ENCODE measurements around the gene CCDC86.

The CCDC86 gene

DNA sequence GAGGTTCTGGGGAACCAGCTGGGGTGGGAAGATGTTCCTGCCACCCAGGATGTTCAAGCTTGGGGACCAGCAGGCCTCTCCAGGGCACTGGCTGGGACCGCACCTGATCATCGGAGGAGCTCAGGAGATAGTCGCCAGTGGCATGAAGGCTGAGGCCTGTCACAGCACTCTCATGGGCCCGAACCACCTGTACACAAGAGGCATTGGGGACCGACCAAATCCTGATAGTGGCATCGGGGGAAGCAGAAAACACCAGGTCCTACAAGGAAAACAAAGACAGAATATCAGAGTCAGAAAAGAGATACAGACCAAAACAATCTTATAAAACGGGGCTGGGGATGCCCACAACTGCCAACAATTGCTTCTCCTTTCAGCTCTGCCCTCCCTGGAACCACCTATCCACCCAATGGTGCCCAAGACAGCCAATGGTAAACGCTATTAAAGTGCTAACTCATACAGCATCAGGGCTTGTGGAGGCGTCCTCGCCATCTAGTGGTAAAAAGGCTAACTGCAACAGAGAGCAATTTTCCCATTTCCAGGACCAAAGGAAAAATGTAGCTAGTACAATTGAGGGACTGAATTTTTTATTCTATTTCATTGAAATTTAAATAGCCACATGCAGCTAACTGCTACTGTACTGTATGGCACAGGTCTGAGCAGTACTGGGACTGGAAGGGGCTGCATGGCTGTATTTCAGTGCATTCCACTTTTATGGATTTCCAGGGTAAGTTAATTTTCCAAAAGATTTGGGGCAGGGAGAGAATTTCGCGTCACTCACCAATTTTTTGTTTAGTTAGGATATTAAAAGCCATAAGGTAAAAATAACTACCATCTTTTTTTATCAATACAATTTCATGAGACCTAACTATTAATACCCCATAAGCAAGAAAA is 57.4 kb downstream of the CCDC86 start:
- H3K27ac ChIP-seq (ENCODE audit: insufficient read depth in 1 of 2, low read depth in 1 of 2, low read length in 2 of 2, poor library complexity in 1 of 2, severe bottlenecking in 2 of 2) = peak overlapping the region; percentile 25 to 62
- ChIA-PET CTCF (interaction anchor here (0.7 to 10.5 kb wide), 21 partner anchors 8 to 124 kb away, joined by 3 to 138 read pairs (median 5); partner anchors contain the start of genes PTGDR2 and TMEM109), POLR2A (interaction anchor here (0.6 to 0.7 kb wide), 2 partner anchors 8 to 44 kb away, joined by 3 read pairs; partner anchors contain the start of gene PTGDR2)
- H3K9me3 ChIP-seq (ENCODE audit: control extremely low read depth in 1 of 5, control insufficient read depth in 4 of 5, insufficient read depth in 2 of 5, low read depth in 1 of 5, low read length in 4 of 5) = no peaks in the 10 kb centered on the region
- no peak overlapping the region for H3K4me3 ChIP-seq (ENCODE audit: control insufficient read depth in 1 of 7, extremely low read depth in 1 of 7, insufficient read depth in 4 of 7, low read depth in 2 of 7, low read length in 6 of 7)
- peaks cover 21 to 92% (median 80%) of the 10 kb centered on the region in 4 experiments for H3K36me3 ChIP-seq (ENCODE audit: control insufficient read depth in 4 of 4, insufficient read depth in 4 of 4, low read length in 3 of 4)
- no peaks in the 10 kb centered on the region for H3K27me3 ChIP-seq (replicated peaks in 2 of 5; ENCODE audit: control insufficient read depth in 4 of 5, insufficient read depth in 5 of 5, low read length in 4 of 5)
- DNase-seq = peak; percentile 80 to 94 (median 94)
- 77% methylated on average over 7 of the region's 12 CpGs for WGBS (ENCODE audit: insufficient coverage)
- H3K4me1 ChIP-seq (ENCODE audit: control extremely low read depth in 1 of 4, control insufficient read depth in 4 of 4, insufficient read depth in 4 of 4, low read length in 3 of 4) = peaks cover 0 to 8% (median 4%) of the 10 kb centered on the region in 4 experiments

DNA sequence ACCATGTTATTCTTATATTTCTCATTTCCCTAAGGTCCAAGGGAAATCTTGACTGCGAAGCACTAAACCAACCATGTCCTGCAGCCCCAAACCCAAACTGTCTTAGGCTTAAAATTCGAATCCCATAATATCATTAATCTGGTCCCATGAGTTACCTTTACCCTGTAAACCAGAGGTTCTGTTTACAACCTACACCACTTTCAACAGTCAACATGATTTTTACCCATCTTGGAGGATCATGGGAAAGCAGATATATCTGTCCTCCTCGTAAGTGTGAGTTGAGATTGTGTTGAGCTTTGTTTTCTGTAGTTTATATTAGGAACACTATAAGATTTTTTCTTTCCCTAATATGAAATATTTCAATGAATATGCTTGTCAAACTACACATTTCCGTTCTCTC is 58.1 kb downstream of the CCDC86 start:
- POLR2A ChIA-PET = no interaction called here
- H3K36me3 ChIP-seq (ENCODE audit: control insufficient read depth in 4 of 4, insufficient read depth in 4 of 4, low read length in 3 of 4) = peaks cover 18 to 87% (median 73%) of the 10 kb centered on the region in 4 experiments

More for the DNA sequence above, 58.1 kb downstream of the CCDC86 start:
- Histone ChIP-seq H3K4me3 (ENCODE audit: control insufficient read depth in 1 of 7, extremely low read depth in 1 of 7, insufficient read depth in 4 of 7, low read depth in 2 of 7, low read length in 6 of 7) (no peak overlapping the region), H3K4me1 (ENCODE audit: control extremely low read depth in 1 of 4, control insufficient read depth in 4 of 4, insufficient read depth in 4 of 4, low read length in 3 of 4) (peaks cover 4 to 15% (median 11%) of the 10 kb centered on the region in 4 experiments), H3K27me3 (replicated peaks in 2 of 5; ENCODE audit: control insufficient read depth in 4 of 5, insufficient read depth in 5 of 5, low read length in 4 of 5) (no peaks in the 10 kb centered on the region), H3K9me3 (ENCODE audit: control extremely low read depth in 1 of 5, control insufficient read depth in 4 of 5, insufficient read depth in 2 of 5, low read depth in 1 of 5, low read length in 4 of 5) (no peaks in the 10 kb centered on the region), H3K27ac (ENCODE audit: insufficient read depth in 1 of 2, low read depth in 1 of 2, low read length in 2 of 2, poor library complexity in 1 of 2, severe bottlenecking in 2 of 2) (no peak overlapping the region)
- CTCF ChIA-PET = interaction anchor here (1.2 to 10.5 kb wide), 14 partner anchors 8 to 124 kb away, joined by 3 to 138 read pairs (median 6); partner anchors contain the start of gene TMEM109
- DNase-seq = no peak
- 73% methylated on average over 2 of the region's 4 CpGs for WGBS (ENCODE audit: insufficient coverage)
